Amniotic stem cell (primary cell): ENCODE data around the gene PRKAG2.

Experiments
- DNase-seq: peaks from one replicate; lab custom pipeline; 2025; lab: John Stamatoyannopoulos, UW

Gene PRKAG2

DNA sequence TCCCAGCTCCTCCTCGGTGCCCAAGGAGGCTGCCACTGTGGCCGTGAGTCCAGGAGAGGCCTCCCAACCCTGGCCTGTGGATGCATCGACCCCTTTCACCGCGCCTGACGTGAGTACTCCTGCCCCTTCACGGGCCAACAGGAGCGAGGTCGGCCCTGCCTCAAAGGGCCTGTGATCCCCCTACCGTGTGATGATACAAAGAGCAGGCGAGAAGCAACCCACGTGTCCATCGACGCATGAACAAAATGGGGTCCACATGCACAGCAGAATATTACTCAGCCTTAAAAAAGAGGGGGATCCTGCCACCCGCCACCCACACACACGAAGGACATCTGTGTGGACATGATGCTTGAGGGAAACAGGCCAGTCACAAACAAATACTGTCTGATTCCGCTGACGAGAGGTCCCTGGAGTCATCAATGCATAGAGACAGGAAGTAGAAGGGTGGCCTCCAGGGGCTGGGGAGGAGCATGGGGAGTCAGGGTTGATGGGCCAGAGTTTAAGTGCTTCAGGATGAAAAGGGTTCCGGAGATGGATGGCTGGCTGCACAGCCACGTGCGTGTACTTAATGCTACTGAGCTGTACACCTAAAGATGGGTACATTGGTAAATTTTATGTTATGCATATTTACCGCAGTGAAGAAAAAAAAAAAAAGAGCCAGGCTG, 151.9 kb downstream of the PRKAG2 start:
- DNase-seq: no peak

- DNase-seq: no peak
These were observed 152.5 kb downstream of the PRKAG2 start for GRCh38 chr7:151724250-151724915.

DNA sequence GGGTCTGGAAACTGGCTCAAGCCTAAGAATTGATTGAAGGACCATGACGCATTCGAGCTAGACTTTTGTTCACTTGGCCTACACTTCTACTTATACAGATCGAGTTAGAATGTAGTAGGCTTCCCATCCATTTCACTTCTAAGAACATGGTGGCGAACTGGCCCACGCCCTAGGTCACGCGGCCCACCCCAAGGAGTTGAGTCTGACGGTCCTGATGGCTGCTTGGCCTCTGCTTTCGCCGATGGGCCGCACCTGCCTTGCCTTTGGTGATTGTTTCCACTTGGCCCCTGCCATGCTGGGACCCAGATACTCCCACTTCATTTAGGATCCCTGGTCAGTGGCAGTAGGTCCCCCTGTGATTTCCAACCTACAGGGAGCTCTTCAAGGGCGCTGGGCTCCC, 153.6 kb downstream of the PRKAG2 start:
- DNase-seq: no peak

DNA sequence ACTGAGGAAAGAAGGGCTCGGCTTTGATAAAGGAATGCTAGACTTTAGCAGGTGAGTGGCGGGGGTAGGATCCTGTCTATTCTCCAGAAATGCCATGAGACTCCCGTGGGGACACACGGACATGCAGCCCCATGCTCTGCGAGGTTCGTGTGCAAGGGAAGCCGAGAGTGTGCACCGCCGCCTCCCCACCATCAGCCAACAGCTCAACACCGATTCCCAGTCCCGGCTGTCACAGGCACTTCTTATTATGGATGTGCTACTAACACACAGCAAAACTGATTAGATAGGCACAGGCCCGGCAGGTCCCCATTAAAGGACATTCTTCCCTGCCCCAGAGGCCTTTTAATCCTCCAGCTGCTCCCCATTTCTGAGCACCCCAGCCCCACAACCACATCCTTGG, 154.4 kb downstream of the PRKAG2 start:
- no peak for DNase-seq

DNA sequence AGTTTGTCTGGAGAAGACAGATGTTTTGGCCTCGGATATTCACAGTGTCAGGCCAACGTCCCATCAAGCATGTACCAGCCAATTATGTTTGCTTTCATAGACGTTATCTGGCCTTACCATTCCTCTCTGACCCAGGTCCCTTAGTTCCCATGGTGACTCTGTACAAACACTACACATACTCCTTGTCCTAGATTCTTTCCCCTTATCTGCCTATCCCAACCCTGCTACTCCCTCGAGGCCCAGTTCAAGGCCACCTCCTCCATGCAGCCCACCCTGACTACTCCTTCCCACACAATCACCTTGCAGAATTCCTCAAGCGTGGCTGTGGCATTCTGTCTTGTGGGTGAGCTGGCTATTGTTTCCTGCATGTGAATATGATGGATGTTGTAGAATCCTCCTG, 155.2 kb downstream of the PRKAG2 start:
- DNase-seq: no peak

DNA sequence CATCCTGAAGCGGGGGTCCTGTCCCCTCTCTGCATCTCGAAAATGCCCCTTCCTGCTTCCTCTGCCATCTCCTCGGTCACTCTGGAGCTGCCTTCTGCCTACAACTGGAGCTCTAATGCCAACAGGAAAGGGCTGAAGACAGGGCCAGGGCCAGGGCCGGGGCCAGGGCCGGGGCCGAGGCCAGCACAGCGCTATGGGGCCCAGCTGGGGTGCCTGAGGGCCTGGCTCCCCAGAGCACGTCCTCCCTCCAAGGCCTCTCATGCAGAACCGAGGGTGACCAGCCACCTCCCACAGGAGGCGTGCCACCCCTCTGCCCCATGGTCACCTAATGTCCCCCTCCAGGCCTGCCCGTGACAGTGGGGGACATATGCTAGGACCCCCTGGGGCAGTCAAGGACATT, 155.7 kb downstream of the PRKAG2 start:
- DNase-seq: no peak

GRCh38 chr7:151720280-151720679, 156.6 kb downstream of the PRKAG2 start:
- DNase-seq: no peak

- no peak for DNase-seq
These were observed 157.0 kb downstream of the PRKAG2 start for GRCh38 chr7:151719897-151720242.

GRCh38 chr7:151719031-151719896, 157.7 kb downstream of the PRKAG2 start:
- no peak for DNase-seq

- no peak for DNase-seq
These were observed 159.0 kb downstream of the PRKAG2 start for GRCh38 chr7:151717918-151718317.

DNA sequence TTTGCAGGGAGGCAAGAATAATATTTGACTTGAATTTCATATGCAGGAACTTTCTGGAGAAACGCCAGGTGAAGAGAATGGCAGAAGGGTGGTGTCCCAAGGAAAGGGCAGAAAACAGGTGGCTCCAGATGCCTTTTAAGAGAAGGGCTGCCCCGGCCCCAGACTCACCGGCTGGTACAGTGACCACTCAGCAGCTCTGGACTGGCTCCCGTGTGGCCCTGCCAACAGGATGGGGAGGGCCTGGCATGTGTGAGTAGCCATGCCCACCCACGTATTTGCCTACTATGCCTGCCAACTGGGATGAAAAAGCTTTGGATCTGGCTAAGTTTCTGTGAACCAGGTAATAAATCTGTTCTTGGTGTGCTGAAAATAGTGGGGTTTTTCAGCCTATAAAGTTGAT, 159.5 kb downstream of the PRKAG2 start:
- DNase-seq: no peak

GRCh38 chr7:151716323-151716722, 160.6 kb downstream of the PRKAG2 start:
- no peak for DNase-seq

DNA sequence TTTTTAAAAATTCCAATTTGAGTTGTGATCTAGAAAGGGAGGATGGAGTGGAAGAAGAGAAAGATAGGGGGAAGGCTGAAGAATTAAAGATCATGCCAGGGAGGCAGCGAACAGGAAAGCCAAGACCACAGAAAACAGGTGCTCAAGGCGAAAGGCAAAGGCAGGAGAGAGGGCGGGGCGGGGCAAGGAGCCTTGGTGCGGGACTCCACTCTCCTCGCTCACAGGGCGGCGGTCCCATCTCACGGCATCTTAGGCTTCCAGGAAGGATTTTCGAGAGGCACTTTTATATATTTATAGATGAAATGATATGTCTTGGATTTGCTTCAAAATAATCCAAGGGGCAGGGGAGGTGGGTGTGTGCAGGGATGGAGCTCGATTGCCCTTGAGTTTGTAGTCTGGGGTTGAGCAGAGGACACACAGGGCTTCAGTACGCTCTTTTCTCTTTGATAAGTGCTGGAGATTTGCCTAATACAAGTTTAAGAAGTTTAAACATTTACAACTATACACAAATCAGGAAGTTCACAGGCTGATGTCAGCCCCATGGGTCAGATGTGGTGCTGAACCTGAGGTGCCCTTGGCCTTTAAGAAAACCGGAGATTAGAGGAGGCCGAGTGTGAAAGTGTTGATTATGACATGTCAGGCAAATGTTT, 161.1 kb downstream of the PRKAG2 start:
- no peak for DNase-seq

- no peak for DNase-seq
These were observed 162.7 kb downstream of the PRKAG2 start for GRCh38 chr7:151714201-151714600.

- DNase-seq: no peak
These were observed 164.1 kb downstream of the PRKAG2 start for GRCh38 chr7:151712810-151713125.

DNA sequence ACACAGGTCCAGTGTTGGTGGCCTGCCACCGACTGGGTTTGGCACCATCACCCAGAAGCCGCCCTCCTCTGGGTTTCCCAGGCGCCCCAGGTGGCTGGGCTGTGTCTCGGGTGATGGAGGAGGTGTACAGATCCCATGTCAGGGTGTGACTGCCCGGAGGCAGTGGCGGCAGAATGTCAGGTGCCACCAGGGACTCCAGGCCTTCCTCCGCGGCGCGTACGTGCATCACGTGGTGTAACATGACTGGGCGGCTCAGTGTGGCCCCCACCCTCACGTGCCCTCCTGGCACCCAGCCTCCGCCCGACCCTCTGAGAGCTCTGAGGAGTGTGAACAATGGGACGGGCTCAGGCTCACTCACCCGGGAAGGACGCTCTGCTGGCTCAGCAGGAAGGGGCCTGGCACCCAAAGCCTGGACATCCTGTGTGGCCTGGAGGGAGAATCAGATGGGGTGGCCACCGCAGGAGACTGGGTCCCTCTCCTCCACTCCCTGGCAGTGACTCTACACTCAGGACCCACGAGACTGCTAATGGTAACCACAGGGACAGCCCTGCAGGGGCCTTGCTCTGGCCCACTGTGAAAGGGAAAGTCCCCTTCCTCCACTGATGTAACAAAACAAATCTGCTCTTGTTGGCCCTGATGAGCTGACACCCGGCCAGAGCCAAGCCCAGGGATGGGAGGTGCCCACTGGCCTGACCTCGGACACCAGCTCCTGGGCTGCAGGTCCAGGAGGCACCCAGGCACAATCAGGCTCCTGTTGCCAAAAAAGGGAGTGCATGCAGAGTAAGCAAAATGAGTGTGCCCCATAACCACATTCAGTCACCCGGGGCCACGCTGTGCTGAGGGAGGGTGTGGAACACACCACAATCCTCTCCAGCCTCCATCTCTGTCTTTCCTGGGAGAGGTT, 164.8 kb downstream of the PRKAG2 start:
- no peak for DNase-seq

DNA sequence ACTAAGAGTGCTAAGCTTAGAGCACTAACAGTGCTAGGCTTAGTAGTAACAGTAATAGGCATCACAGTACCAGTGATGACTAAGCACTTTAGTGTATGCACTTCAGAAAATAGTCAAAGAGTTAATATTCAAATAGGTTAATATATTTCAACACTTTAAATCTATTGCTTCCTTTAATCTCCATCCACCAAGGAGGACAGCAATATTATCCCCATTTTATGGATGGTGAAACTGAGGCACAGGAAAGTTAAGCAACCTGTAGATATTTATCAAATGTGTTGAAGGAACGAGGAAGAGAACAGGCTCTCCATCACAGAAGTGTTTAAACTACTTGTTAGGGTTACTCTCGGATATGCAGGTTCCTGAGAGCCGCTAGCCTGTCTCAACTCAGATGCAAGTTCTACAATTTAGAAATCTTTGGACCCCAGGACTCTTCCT, 165.5 kb downstream of the PRKAG2 start:
- DNase-seq: no peak

GRCh38 chr7:151710646-151711434, 166.1 kb downstream of the PRKAG2 start:
- DNase-seq: no peak

- no peak for DNase-seq
These were observed 166.7 kb downstream of the PRKAG2 start for GRCh38 chr7:151710121-151710640.
